ENCODE results near the gene IQSEC3.
"Not testable (repeated sequence)": the region's sequence is repeated elsewhere in the genome, so short reads cannot be mapped to it uniquely, and the experiment has no call there.

GRCh38 chr12:49149-49548, 17.4 kb upstream of the IQSEC3 start:
- TF ChIP-seq CTCF (conservative IDR thresholded peaks at IDR 0.05; ENCODE audit: low read length); EZH2phosphoT487 (IDR thresholded peaks at IDR 0.05; ENCODE audit: borderline replicate concordance): not testable (repeated sequence)

All from Loucy (cell line).